GM18526 (cell line): ENCODE measurements around the gene SARM1.
A peak's percentile ranks its signal among the peaks of the same experiment; 100 is the strongest.

ENCODE experiments used
- POLR2A ChIP-seq: IDR thresholded peaks from 3 replicates; pipeline ENCODE4 v1.6.1; 2011; ENCODE audit not compliant: insufficient read length; ENCODE audit errors: extremely low read depth

SARM1 gene

DNA sequence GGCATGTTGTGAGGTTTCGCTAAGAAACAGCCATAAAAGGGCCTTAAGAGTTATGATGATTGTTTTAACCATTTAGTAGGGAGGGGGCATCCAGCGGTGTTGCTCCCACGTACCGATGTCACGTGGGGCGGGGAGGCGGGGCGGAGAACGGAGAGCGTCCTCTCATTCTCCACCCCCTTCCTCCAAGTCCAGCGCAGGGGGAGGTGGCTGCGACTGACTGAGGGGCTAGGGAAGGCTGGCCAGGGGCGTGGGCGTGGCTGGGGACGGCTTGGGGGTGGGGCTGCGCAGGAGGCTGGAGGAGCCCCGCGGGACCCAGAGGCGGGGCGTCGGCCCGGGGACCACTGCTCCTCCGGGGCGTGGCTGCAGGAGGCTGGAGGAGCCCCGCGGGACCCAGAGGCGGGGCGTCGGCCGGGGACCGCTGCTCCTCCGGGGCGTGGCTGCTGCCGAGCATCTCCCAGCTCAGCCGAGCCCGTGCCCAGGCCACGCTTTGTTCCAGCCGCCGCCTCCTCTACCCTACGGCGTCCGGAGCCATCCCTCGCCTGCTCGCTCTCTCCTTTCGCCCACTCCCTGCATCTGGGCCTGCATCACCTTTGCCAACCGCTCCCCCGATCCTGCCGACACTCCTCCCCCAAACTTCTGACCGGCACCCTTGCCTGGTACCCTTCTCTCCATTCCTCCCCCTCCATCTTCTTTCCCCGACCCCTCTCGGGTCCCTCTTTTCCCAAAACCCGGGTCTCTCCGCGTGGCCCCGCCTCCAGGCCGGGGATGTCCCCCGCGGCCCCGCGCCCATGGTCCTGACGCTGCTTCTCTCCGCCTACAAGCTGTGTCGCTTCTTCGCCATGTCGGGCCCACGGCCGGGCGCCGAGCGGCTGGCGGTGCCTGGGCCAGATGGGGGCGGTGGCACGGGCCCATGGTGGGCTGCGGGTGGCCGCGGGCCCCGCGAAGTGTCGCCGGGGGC lies at the start of gene SARM1:
SARM1 (plus strand) TSS at position 450 of the 958 bp plus-strand sequence; CDS start at position 789, 339 bp downstream.
- TF ChIP-seq POLR2A: no peak

DNA sequence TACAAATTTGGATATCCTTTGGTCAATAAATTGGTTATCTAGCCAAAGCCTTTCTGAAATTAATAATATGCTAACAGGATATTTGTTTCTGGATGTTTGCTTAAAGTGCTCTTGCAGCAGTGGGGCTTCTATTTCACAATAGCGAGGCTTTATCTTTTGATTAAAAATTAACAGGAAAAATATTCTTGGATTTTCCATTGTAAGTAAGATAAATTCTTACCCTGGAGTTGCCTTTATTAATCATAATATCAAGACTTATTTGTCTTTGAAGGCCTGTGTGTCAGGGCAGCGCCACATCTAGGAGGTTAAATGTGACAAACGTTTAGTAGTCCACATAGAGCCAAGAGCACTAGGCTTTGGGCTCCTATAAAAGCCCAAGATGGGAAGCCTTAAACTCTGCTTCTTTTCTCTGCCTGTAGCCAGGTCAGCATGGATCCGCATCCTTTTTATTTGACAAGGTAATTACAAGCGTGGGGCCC lies 47.2 kb upstream of the SARM1 start:
- TF ChIP-seq POLR2A: no peak

DNA sequence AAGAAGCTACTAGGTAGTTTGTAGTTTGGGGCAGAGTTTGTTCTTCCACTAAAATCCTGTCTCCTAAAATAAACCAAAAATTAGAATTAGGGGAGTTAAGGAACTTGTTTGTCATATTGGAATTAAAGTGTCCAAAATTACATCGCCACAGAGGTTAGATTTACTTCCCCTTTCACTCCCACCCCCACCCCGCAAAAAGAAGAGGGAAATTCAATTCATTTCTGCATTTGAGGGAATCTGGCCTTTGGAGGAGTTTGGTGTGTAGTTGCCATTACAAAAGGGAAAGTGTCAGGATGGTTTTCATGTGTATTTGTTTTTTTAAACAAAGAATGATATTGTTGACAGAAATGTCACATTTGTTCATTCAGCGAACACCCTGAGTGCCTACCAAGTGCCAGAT lies 46.7 kb upstream of the SARM1 start:
- no peak for TF ChIP-seq POLR2A

DNA sequence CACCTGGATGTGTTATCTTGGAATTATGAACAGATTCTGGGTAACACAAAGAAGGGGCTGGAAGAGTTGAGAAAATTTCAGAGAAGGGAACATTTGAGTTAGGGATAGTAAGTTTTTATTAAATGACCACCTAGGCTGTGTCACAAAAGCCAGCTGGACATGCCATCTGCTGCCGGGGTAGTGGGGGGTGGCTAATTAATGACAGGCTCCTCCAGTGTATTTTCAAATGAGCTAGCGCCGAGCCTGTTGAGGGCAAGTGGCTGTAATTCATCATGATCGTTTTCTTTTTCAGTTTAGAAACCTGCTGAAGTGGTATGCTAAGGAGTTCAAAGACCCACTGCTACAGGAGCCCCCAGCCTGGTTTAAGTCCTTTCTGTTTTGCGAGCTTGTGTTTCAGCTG lies 46.3 kb upstream of the SARM1 start:
- TF ChIP-seq POLR2A: no peak

DNA sequence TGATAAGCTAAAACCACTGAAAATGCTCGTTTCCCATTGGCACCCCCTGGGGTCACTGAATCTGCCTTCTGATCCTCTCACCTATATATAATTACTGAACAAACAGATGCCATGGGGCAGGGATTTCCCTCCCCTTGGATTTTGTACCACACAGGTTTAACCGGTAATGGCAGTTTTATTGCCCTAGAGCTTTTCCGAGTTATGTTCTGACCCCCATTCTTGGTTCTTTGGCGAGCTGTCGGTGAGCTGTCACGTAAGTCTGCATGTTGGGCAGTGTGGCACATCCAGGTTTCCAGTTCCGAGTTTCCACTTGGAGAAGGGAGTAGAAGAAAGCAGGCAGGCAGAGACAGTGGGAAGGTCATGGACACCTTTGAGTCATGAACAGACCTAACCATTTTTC lies 45.4 kb upstream of the SARM1 start:
- TF ChIP-seq POLR2A: no peak

DNA sequence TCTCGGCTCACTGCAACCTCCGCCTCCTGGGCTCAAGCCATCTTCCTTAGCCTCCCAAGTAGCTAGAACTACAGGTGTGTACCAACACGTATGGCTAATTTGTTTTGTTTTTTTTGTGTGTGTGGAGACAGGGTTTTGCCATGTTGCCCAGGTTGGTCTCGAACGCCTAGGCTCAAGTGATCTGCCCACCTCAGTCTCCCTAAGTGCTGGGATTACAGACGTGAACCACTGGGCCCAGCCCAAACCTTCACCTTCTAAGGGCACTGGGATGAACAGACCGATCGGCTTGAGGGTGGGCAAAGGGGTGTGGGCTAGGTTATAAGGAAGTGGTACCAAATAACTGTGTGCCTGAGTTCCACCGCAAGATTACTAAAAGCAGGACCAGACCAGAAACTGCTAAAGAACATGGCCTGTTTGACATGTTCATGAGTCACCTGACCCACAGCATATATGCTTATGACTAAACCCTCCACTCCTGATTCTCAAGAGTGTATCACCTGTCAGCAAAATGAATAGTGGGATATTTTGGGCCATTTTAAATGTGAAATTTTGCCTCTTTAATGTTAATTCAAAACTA lies 44.4 kb upstream of the SARM1 start:
- TF ChIP-seq POLR2A: no peak

DNA sequence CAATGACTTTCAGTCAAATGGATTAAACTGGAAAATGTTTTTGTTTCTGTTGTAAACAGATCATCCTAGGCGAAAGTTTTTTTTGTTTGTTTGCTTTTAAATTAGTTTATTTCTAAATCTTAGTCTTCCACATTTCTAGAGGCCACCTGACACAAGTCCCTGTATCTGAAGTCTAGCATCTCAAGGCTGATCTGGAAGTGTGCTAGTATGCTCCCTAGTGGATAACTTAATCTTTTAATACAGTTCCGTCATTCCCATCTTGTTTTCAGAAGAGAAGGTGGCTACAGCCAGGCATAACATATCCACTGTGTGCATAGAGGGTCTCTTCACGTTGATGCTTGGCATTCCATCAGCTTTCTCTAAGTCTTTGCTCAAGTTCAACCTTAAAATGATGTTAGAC lies 43.8 kb upstream of the SARM1 start:
- TF ChIP-seq POLR2A: no peak

DNA sequence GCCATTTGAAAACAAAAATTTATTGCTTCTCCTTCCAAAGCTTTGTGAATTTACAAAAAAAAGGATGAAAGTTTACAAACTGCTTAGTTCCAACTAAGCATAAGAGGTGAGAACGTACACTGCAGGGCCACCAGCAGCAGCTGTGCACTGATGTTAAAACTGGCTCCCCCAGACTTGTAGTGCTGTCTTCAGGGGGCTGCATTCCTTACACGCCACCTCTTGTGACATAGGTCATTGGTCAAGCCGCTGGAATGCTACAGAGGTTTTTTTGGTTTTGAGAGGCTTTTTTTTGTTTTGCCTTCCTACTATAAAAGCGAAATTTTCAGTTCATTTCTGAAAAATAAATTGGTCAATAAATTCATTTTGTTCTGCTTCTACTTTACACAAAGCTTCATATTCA lies 43.2 kb upstream of the SARM1 start:
- TF ChIP-seq POLR2A: no peak

DNA sequence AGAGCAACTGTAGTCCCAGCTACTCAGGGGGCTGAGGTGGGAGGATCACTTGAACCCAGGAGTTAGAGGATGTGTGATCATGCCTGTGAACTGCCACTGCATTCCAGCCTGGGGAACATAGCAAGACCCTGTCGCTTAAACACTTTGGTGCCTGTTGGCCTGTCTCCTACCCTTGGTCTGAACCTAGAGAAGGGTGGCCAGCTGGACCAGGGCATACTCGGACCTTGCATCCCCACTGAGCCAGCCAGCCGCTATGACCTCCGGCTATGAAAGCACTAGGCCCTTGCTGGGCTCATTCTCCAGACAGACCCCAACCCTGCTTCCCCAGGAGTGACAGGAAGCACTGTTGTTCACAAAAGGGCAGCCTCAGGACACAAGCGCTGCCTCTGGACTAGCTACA lies 40.8 kb upstream of the SARM1 start:
- no peak for TF ChIP-seq POLR2A

DNA sequence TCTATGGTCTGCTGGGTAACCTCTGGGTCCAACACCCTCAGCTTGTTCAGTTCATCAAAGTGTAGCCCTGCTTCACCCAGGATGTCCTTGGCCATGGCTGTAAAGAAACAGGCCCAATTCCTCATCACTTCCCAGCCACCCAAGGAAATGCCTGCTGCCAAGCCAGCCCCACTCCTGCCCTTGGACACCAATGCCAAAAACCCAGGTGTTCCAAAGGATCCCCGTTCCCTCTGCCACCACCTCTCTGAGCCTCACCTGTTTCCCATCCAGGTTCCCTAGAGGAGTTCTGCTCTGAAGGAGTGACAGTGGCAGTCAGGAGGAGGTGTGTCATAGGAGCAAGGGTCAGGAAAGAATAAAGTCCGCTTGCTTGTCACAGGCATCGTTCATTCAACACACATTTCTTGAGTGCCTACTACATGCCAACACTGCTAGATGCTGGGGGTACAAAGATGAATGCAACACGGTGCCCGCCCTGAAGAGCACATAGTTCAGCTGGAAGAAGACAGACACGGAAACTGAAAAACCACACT lies 39.5 kb upstream of the SARM1 start:
- no peak for TF ChIP-seq POLR2A

DNA sequence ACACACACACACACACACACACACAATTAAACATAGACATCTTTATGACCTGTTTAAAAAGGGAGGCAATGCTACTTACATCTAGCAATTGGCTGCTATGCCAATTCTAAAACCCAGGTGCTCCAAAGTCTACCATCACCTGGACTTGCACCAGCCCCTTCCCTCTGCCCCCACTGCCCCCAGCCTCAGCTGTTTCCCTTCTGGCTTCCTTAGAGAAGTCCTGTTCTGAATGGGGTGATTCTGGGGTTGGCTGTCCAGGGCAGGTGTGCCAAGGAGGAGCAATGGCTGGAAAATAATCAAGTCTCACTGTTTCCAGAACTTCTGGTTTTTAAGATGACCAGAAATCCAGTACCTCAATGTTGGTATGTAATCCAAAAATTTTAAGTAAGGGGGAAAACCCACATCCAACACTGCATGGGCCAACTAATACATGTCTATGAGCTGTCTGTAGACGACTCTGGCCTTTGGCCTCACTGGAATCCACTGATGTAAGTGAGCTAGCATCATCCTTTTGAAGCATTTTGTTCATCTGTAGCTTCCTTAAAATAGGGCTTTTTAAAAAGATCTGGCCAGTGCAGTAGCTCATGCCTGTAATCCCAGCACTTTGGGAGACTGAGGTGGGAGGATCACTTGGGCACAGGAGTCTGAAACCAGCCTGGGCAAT lies 38.3 kb upstream of the SARM1 start:
- TF ChIP-seq POLR2A: no peak

DNA sequence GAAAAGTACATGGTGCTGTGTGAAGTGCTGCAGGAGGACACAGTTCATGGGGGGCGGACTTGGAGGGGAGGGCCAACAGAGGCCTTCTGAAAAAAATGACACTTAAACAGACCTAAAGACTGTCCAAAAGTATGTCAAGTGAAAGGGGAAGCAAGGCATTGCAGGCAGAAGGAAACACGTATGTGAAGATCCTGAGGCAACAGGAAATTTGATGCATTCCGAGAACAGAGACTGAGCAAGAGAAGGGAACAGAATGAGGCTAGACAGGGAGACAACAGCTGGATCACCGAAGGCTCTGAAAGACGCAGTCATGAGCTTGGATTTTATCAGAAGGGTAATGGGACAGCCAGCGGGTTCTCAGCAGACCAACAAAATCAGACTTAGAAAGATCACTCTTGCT lies 37.3 kb upstream of the SARM1 start:
- TF ChIP-seq POLR2A: no peak

DNA sequence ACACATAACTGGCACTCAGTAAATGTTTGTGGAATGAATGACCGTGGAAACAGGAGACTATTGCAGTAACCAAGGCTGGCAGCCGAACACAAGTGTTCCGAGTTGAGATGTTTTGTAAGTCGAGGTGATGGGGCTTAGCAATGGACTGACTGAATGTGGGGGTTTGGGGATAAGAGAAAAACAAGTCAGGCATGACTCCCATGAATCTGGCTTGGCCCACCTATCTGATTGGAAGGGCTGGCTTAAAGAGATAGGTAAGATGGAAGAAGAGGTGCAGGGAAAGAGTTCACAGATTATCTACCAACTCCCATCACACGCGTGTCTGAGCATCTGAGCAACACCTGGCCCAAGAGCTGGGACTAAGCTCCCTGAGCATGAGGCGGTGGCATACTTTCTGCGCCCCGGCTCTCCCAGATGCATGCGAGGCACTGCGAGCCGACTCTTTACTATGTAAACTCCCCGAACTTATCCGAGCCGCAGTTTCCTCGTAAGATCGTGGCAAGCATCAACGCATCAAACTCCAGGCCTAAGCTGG lies 36.8 kb upstream of the SARM1 start:
- TF ChIP-seq POLR2A: no peak

DNA sequence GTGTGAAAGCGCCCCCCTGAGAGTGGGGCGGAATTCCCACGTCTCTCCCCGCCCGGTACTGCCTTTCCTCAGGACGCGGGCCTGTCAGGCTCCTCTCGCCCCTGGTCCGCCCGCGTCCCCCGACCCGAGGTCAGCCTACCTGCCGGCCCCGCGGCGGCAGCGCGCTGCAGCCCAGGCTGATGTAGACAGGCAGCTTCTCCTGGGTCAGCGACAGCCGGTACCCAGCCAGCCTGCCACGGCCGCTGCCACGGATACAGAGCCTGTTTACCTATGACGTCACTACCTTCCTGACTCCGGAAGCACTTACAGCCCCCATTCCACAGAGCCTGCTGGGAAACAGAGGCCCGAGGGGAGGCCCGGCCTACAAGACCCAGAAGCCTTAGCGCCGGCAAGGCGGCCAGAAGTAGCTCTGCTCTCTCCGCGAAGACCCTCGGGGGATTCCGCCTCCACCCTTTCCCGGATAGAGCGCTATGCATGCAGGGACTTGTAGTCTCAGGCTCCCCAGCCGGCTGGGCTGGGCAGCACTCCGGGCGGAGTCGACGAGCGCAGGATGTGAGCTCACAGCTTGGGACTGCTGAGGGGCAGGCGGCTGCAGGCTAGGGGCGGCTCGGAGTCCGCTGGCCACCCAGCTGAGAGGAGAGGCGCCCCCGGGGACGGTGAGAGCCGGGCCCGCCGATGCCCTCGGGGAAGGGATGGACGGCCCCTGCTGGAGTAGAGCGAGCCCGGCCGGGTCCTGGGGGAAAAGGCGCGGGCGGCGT lies 36.1 kb upstream of the SARM1 start, which contains the start of the genes IFT20 and TNFAIP1:
IFT20 (minus strand) TSS at position 272 of the 758 bp plus-strand sequence. CDS start 3,487 bp downstream, outside the sequence.
TNFAIP1 (plus strand) TSS at position 561 of the 758 bp plus-strand sequence. CDS start 3,761 bp downstream, outside the sequence.
- TF ChIP-seq POLR2A: peak; percentile 83

DNA sequence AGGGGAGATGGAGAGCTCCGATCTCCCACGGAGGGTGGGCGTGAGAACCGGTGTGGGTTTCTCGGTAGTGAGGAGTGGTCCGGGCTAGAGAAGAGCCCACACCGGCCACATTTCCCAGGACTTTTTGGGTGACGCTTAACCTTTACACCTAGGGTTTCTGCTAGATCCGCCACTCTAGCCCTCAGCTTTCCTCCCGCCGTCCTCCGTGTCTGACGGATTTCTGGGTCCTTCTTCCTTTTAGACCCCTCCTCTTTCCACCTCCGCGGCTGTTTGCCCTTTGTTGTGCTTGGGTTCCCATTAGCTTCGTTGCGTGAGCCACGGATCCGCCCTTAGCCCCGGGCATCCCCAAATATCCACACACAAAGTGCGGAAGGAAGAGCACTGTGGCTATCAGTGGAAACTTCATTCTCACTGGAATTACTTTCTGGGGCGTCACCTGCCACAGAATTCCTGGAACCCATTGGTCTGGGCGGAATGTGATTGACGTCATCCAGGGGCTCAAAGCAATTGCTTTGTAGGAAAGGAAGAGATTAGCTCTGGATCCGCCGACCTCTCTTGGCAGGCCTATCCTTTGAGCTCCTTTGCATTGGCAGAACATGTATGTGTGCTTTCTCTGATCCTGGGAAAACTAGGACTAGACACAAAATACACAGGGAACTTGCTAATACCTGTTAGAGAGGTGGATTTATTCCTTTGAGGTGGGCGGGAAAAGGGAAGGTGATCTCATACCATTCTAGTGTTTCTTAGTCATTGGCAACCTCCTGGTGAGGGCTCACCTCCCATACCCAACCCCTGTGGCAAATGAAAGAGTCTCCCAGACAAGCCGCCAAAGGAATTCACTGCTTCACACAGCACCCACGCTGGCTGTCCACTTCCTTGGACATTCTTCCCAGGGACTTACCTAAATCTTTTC lies 35.3 kb upstream of the SARM1 start:
- no peak for TF ChIP-seq POLR2A
